ENCODE data around the gene AGA. TPM values are rescaled to one million over a fixed set of nuclear protein-coding genes. Genes with fewer than 3 reads are reported as not detected.

AGA gene
- total RNA-seq, 4 donors from 2014 or later = 5.4 to 32.2 (median 22.1) TPM; not detected in 1

- Histone ChIP-seq H3K4me3 (no peak overlapping the region), H3K27ac (no peak overlapping the region), H3K36me3 (no peaks in the 10 kb centered on the region), H3K4me1 (peaks cover 0 to 18% (median 8%) of the 10 kb centered on the region in 4 donors), H3K9me3 (no peaks in the 10 kb centered on the region), H3K27me3 (no peaks in the 10 kb centered on the region)
- TF ChIP-seq CTCF (IDR thresholded peaks at IDR 0.05) (no peak), EP300 (IDR thresholded peaks at IDR 0.05; ENCODE audit: low read depth) (no peak), POLR2A (IDR thresholded peaks at IDR 0.05) (no peak), POLR2AphosphoS5 (IDR thresholded peaks at IDR 0.05) (no peak)
- DNase-seq = no peak
- 64 to 92% methylated on average over 6 to 26 of the region's 26 CpGs for WGBS, 2 donors (ENCODE audit: low coverage in 1 of 2)
- intact Hi-C loops (cut with DNase I; ENCODE audit: low total_unique reads) = no loop called here
- in situ Hi-C loops (cut with MboI; ENCODE audit: low pct_ligation_motif_present in 1 of 4, low pct_unique_long_range_greater_than_20kb in 1 of 4, low sequenced_read_pairs in 3 of 4) = no loop called here
Measured at GRCh38 chr4:177444911-177445736, 2.9 kb upstream of the AGA start.

GRCh38 chr4:177441061-177441802 lies 1.0 kb downstream of the AGA start:
- Histone ChIP-seq H3K27ac (peak overlapping the region; percentile 92 to 96 (median 94)), H3K4me3 (peak overlapping the region; percentile 49 to 73 (median 60)), H3K36me3 (no peaks in the 10 kb centered on the region), H3K9me3 (no peaks in the 10 kb centered on the region), H3K4me1 (peaks cover 0 to 18% (median 8%) of the 10 kb centered on the region in 4 donors), H3K27me3 (no peaks in the 10 kb centered on the region)
- in situ Hi-C loops (cut with MboI; ENCODE audit: low pct_ligation_motif_present in 1 of 4, low pct_unique_long_range_greater_than_20kb in 1 of 4, low sequenced_read_pairs in 3 of 4) (no loop called here), intact Hi-C loops (cut with DNase I; ENCODE audit: low total_unique reads) (no loop called here)
- WGBS, 2 donors (ENCODE audit: low coverage in 1 of 2) = 19 to 29% methylated on average over 11 to 12 of the region's 12 CpGs
- DNase-seq = peak; percentile 13
- no peak for TF ChIP-seq POLR2AphosphoS5 (IDR thresholded peaks at IDR 0.05)
- no peak for TF ChIP-seq POLR2A (IDR thresholded peaks at IDR 0.05)
- no peak for TF ChIP-seq EP300 (IDR thresholded peaks at IDR 0.05; ENCODE audit: low read depth)
- TF ChIP-seq CTCF (IDR thresholded peaks at IDR 0.05) = peak in 3 of 5 experiments; percentile 26 to 42 (median 29)

- Histone ChIP-seq H3K27me3 (no peaks in the 10 kb centered on the region), H3K4me3 (no peak overlapping the region), H3K27ac (no peak overlapping the region), H3K36me3 (peaks cover 0 to 6% (median 3%) of the 10 kb centered on the region in 4 donors), H3K9me3 (no peaks in the 10 kb centered on the region), H3K4me1 (peaks cover 0 to 8% (median 6%) of the 10 kb centered on the region in 4 donors)
- no peak for TF ChIP-seq CTCF (IDR thresholded peaks at IDR 0.05)
- no peak for DNase-seq
- in situ Hi-C loops (cut with MboI; ENCODE audit: low pct_ligation_motif_present in 1 of 4, low pct_unique_long_range_greater_than_20kb in 1 of 4, low sequenced_read_pairs in 3 of 4) = no loop called here
- intact Hi-C loops (cut with DNase I; ENCODE audit: low total_unique reads) = no loop called here
- 97 to 100% methylated on average over 1 to 7 of the region's 7 CpGs for WGBS, 2 donors (ENCODE audit: low coverage in 1 of 2)
Measured at GRCh38 chr4:177436456-177436855, 5.8 kb downstream of the AGA start.

GRCh38 chr4:177434667-177435066 lies 7.6 kb downstream of the AGA start:
- H3K36me3 ChIP-seq = peaks cover 0 to 11% (median 5%) of the 10 kb centered on the region in 4 donors
- H3K9me3 ChIP-seq = no peaks in the 10 kb centered on the region
- TF ChIP-seq POLR2A (IDR thresholded peaks at IDR 0.05) = no peak
- TF ChIP-seq EP300 (IDR thresholded peaks at IDR 0.05; ENCODE audit: low read depth) = no peak
- no peak for TF ChIP-seq POLR2AphosphoS5 (IDR thresholded peaks at IDR 0.05)
- no peak for TF ChIP-seq CTCF (IDR thresholded peaks at IDR 0.05)
- DNase-seq = no peak
- no peaks in the 10 kb centered on the region for H3K27me3 ChIP-seq
- H3K4me1 ChIP-seq = no peaks in the 10 kb centered on the region
- H3K27ac ChIP-seq = no peak overlapping the region
- no peak overlapping the region for H3K4me3 ChIP-seq
- intact Hi-C loops (cut with DNase I; ENCODE audit: low total_unique reads) (no loop called here), in situ Hi-C loops (cut with MboI; ENCODE audit: low pct_ligation_motif_present in 1 of 4, low pct_unique_long_range_greater_than_20kb in 1 of 4, low sequenced_read_pairs in 3 of 4) (no loop called here)
- 95% methylated on average over 7 to 8 of the region's 8 CpGs for WGBS, 2 donors (ENCODE audit: low coverage in 1 of 2)
